COLO668 (cell line): Measurements from ENCODE around the gene SLC22A12.

Experiments
- DNase-seq: peaks from one replicate; lab custom pipeline; 2025; ENCODE audit not compliant: unreplicated experiment; lab: John Stamatoyannopoulos, UW

Gene SLC22A12

GRCh38 chr11:64643256-64643881 lies 52.3 kb downstream of the SLC22A12 start:
- DNase-seq = no peak

DNA sequence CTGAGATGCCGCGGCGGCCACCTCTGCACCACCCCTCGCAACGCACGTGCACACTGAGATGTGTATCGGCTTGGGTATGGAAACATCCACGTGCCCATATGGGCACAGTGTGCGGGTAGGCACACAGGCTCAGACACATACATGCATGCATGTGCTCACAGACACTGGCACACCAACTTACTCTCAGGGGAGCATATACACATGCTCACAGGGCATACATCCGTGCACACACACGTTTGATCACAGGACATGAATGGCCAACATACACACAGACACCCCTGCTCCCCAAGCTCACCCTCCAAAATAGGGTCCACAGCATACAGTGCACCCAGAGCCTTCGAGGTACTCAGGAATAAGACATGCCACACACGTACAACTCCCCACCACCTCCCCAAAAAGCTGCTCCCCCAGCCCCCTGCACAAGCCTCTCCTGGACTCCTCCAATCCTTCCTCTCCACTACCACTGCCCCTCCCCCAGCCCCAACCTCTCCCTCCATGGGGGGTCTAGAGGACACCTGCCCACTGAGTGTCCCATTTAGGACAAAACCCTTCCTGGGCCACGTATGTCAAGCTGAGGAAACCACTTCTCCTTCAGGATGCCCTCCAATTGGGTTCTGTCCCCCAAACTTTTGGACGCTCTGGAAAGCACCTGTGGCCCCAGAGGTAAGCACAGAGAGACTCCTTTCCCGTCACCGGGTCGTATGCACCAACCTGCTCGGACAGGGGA lies 53.1 kb downstream of the SLC22A12 start:
- no peak for DNase-seq

GRCh38 chr11:64644647-64645275 lies 53.7 kb downstream of the SLC22A12 start:
- no peak for DNase-seq

DNA sequence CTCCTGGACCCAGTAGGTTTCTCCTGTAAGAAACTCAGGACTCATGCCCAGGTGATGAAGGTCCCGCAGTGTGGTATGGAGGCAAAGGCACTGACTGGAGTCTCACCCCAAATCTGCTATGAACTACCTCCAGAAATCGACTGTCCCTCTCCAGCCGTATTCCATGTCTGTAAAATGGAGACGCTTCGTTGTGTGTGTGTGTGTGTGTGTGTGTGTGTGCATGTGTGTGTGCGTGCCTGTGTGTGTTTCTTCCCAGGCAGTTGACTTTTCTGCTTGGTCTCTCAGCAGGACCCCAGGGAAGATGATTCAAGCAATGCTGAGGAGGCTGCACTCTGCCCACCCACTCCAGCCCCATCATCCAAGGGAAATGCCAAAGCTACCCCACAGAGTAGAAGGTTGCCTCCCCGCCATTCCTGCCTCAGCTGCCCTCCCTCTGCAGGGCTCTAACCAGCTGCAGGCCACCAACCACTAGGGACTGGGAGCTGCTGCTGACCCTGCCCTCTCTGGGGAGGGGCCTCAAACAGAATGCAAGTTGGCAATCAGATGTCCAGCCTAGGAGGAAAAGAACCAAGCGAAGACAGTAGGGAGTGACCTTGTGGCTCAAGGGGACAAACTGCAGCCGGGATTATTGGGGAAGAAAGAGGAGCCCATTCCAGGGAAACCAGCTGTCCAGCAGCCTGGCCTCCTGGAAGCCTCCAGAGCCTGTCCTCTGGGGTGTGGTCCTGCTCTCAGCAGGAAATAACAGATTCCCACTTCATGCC lies 56.2 kb downstream of the SLC22A12 start:
- no peak for DNase-seq

- no peak for DNase-seq
These were observed 57.5 kb downstream of the SLC22A12 start for GRCh38 chr11:64648551-64648950.

DNA sequence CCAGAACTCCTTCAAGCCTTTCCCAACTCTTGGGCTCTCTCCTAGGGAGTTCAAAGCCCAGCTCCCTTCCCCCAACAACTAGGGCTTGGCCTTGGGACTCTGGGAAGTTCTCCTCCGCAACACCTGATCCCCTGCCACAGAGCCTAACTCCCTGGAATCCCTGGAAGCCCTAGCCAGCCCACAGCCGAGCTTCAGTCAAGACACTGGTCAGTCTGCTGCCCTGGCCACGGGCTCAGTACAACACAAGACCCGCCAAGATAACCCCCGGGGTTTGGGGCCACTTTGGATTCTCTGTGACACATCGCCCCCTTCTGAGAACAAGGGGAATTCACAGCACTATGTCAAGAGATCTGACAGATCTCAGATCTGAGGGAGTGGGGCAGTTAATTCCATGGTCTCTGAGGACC lies 58.3 kb downstream of the SLC22A12 start:
- no peak for DNase-seq

DNA sequence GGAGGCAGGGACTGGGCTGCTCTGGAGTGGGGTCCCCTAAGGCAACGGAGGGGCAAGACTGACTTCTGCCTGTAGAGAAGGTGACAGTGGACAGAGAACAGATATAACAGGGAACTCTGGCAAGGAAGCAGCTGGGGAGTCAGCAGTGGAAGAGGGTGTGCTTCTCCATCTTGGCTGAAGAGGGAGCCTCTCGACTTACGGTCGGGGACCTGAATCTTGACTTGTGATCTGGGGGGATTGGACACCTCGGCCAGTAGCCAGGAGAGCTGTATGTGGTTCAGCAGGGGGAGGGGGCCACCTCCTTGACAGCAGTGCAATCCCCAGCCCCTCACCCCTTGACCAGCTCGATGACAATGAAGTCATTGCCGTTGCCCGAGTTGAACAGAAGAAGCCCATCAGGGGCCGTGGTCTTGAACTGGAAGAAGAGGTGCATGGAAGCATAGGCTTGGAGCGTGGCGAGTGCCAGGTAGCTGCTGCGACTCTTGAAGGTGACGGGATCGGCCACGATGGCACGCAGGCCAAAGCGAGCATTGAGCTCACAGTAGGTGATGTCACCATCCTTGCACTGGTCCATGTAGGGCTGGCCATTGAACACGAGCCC lies 60.0 kb downstream of the SLC22A12 start:
- no peak for DNase-seq
